ENCODE results near the gene ABTB1. TPM values are rescaled to one million over a fixed set of nuclear protein-coding genes. Genes with fewer than 3 reads are reported as not detected.

ABTB1 gene
- total and polyA plus RNA-seq, 2 donors (not counting 1 experiment from before 2014, with no cell fraction given) = 11.8 to 15.5 TPM

GRCh38 chr3:127709320-127710060, 36.7 kb downstream of the ABTB1 start:
- no peaks in the 10 kb centered on the region for H3K79me2 ChIP-seq (ENCODE audit: control insufficient read depth, insufficient read depth, low read length)
- H3K9ac ChIP-seq (ENCODE audit: insufficient read depth, low read length) = no peak overlapping the region
- H3K27ac ChIP-seq (ENCODE audit: insufficient read depth, low read length) = no peak overlapping the region
- no peaks in the 10 kb centered on the region for H3K4me1 ChIP-seq (ENCODE audit: control insufficient read depth, extremely low read depth, insufficient read depth, low read length)
- no peak overlapping the region for H2AFZ ChIP-seq (ENCODE audit: low read length)
- peak; percentile 31 to 39 for DNase-seq (ENCODE audit: low read depth in 2 of 2)
- no peak overlapping the region for H3K4me2 ChIP-seq (ENCODE audit: extremely low read depth, insufficient read depth, low read length)
- peaks cover 5% of the 10 kb centered on the region for H3K36me3 ChIP-seq (ENCODE audit: control insufficient read depth, insufficient read depth, low read length)
- TF ChIP-seq CTCF (conservative IDR thresholded peaks at IDR 0.05 in 1 of 2, IDR thresholded peaks at IDR 0.05 in 1 of 2; ENCODE audit: low read depth in 1 of 2, low read length in 2 of 2) (no peak), EZH2 (IDR thresholded peaks at IDR 0.05; ENCODE audit: low read length, missing control alignments) (no peak)
- no peaks in the 10 kb centered on the region for H3K9me3 ChIP-seq (ENCODE audit: control insufficient read depth, insufficient read depth, low read depth, low read length)
- no peaks in the 10 kb centered on the region for H4K20me1 ChIP-seq (ENCODE audit: control insufficient read depth, extremely low read depth, insufficient read depth, low read length)
- no peaks in the 10 kb centered on the region for H3K27me3 ChIP-seq (ENCODE audit: control insufficient read depth, insufficient read depth, low read length)
- no peak overlapping the region for H3K4me3 ChIP-seq (replicated peaks in 1 of 4; ENCODE audit: control extremely low read depth in 1 of 4, insufficient read depth in 1 of 4, low read depth in 3 of 4, low read length in 4 of 4)

GRCh38 chr3:127710155-127710941, 37.6 kb downstream of the ABTB1 start:
- Histone ChIP-seq H3K4me3 (replicated peaks in 1 of 4; ENCODE audit: control extremely low read depth in 1 of 4, insufficient read depth in 1 of 4, low read depth in 3 of 4, low read length in 4 of 4) (no peak overlapping the region), H3K27ac (ENCODE audit: insufficient read depth, low read length) (no peak overlapping the region), H2AFZ (ENCODE audit: low read length) (no peak overlapping the region), H3K36me3 (ENCODE audit: control insufficient read depth, insufficient read depth, low read length) (peaks cover 6% of the 10 kb centered on the region), H3K4me2 (ENCODE audit: extremely low read depth, insufficient read depth, low read length) (no peak overlapping the region), H3K9ac (ENCODE audit: insufficient read depth, low read length) (no peak overlapping the region), H4K20me1 (ENCODE audit: control insufficient read depth, extremely low read depth, insufficient read depth, low read length) (no peaks in the 10 kb centered on the region), H3K79me2 (ENCODE audit: control insufficient read depth, insufficient read depth, low read length) (no peaks in the 10 kb centered on the region), H3K4me1 (ENCODE audit: control insufficient read depth, extremely low read depth, insufficient read depth, low read length) (no peaks in the 10 kb centered on the region), H3K27me3 (ENCODE audit: control insufficient read depth, insufficient read depth, low read length) (no peaks in the 10 kb centered on the region), H3K9me3 (ENCODE audit: control insufficient read depth, insufficient read depth, low read depth, low read length) (no peaks in the 10 kb centered on the region)
- peak in 1 of 2 donors; percentile 48 for DNase-seq (ENCODE audit: low read depth in 2 of 2)
- TF ChIP-seq CTCF (conservative IDR thresholded peaks at IDR 0.05 in 1 of 2, IDR thresholded peaks at IDR 0.05 in 1 of 2; ENCODE audit: low read depth in 1 of 2, low read length in 2 of 2) (no peak), EZH2 (IDR thresholded peaks at IDR 0.05; ENCODE audit: low read length, missing control alignments) (no peak)

GRCh38 chr3:127711021-127711695, 38.4 kb downstream of the ABTB1 start:
- H3K9ac ChIP-seq (ENCODE audit: insufficient read depth, low read length) = no peak overlapping the region
- no peaks in the 10 kb centered on the region for H3K27me3 ChIP-seq (ENCODE audit: control insufficient read depth, insufficient read depth, low read length)
- H3K4me2 ChIP-seq (ENCODE audit: extremely low read depth, insufficient read depth, low read length) = no peak overlapping the region
- H3K79me2 ChIP-seq (ENCODE audit: control insufficient read depth, insufficient read depth, low read length) = no peaks in the 10 kb centered on the region
- no peak for DNase-seq (ENCODE audit: low read depth in 2 of 2)
- TF ChIP-seq CTCF (conservative IDR thresholded peaks at IDR 0.05 in 1 of 2, IDR thresholded peaks at IDR 0.05 in 1 of 2; ENCODE audit: low read depth in 1 of 2, low read length in 2 of 2) (no peak), EZH2 (IDR thresholded peaks at IDR 0.05; ENCODE audit: low read length, missing control alignments) (no peak)
- H3K4me3 ChIP-seq (replicated peaks in 1 of 4; ENCODE audit: control extremely low read depth in 1 of 4, insufficient read depth in 1 of 4, low read depth in 3 of 4, low read length in 4 of 4) = no peak overlapping the region
- no peak overlapping the region for H3K27ac ChIP-seq (ENCODE audit: insufficient read depth, low read length)
- H2AFZ ChIP-seq (ENCODE audit: low read length) = no peak overlapping the region
- no peaks in the 10 kb centered on the region for H3K9me3 ChIP-seq (ENCODE audit: control insufficient read depth, insufficient read depth, low read depth, low read length)
- no peaks in the 10 kb centered on the region for H3K4me1 ChIP-seq (ENCODE audit: control insufficient read depth, extremely low read depth, insufficient read depth, low read length)
- H4K20me1 ChIP-seq (ENCODE audit: control insufficient read depth, extremely low read depth, insufficient read depth, low read length) = no peaks in the 10 kb centered on the region
- peaks cover 6% of the 10 kb centered on the region for H3K36me3 ChIP-seq (ENCODE audit: control insufficient read depth, insufficient read depth, low read length)

Data from fibroblast of lung (primary cell).